SU-DHL-6 (cell line): ENCODE data around the gene TBC1D9B.

Experiments used
- EZH2phosphoT487 ChIP-seq: fragments of 200-600 bp; sonication (generic), shearing (Covaris generic); conservative IDR thresholded peaks from 2 replicates; pipeline ENCODE4 v1.6.1; 2018; ENCODE audit warnings: mild to moderate bottlenecking, antibody characterized with exemption, low read length, moderate library complexity, mixed read lengths
- TF ChIP-seq, protein P1 (sequence below): fragments of 200-600 bp; sonication (generic); IDR thresholded peaks from one replicate; pipeline ENCODE4 v1.5.1; 2017; ENCODE audit warnings: antibody characterized with exemption, mild to moderate bottlenecking, low read length, moderate library complexity; ENCODE audit not compliant: insufficient read depth, poor library complexity, severe bottlenecking

DNA sequence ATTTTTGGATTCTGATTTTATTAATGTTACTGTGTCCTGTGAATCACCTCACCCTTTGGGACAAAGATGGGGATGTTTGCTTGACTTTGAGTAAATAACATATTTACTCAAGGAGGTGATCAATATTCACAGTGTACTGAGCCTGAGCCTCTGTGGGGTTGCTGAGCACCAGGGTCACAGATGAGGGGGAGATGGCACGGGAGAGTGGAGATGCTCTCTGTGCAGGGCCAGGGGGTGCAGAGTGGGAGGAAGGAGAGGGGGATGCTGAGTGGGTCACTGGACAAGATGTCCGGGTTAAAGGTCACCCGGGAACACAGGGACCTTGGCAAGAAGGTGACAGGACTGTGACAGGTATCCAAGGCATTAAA is 83.0 kb downstream of the TBC1D9B start:
- TF ChIP-seq EZH2phosphoT487, result no peak
- TF ChIP-seq, protein P1, sequence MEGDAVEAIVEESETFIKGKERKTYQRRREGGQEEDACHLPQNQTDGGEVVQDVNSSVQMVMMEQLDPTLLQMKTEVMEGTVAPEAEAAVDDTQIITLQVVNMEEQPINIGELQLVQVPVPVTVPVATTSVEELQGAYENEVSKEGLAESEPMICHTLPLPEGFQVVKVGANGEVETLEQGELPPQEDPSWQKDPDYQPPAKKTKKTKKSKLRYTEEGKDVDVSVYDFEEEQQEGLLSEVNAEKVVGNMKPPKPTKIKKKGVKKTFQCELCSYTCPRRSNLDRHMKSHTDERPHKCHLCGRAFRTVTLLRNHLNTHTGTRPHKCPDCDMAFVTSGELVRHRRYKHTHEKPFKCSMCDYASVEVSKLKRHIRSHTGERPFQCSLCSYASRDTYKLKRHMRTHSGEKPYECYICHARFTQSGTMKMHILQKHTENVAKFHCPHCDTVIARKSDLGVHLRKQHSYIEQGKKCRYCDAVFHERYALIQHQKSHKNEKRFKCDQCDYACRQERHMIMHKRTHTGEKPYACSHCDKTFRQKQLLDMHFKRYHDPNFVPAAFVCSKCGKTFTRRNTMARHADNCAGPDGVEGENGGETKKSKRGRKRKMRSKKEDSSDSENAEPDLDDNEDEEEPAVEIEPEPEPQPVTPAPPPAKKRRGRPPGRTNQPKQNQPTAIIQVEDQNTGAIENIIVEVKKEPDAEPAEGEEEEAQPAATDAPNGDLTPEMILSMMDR, result no peak
